HG03521 (cell line): Measurements from ENCODE around the gene AGBL4.
"Not testable (repeated sequence)": the region's sequence is repeated elsewhere in the genome, so short reads cannot be mapped to it uniquely, and the experiment has no call there.

ENCODE experiments used
- ATAC-seq: cut with Tn5 transposase; IDR thresholded peaks from one replicate; pipeline ENCODE4 v1.9.1; 2021; ENCODE audit warnings: mild to moderate bottlenecking, moderate library complexity; ENCODE audit not compliant: unreplicated experiment

AGBL4 gene

DNA sequence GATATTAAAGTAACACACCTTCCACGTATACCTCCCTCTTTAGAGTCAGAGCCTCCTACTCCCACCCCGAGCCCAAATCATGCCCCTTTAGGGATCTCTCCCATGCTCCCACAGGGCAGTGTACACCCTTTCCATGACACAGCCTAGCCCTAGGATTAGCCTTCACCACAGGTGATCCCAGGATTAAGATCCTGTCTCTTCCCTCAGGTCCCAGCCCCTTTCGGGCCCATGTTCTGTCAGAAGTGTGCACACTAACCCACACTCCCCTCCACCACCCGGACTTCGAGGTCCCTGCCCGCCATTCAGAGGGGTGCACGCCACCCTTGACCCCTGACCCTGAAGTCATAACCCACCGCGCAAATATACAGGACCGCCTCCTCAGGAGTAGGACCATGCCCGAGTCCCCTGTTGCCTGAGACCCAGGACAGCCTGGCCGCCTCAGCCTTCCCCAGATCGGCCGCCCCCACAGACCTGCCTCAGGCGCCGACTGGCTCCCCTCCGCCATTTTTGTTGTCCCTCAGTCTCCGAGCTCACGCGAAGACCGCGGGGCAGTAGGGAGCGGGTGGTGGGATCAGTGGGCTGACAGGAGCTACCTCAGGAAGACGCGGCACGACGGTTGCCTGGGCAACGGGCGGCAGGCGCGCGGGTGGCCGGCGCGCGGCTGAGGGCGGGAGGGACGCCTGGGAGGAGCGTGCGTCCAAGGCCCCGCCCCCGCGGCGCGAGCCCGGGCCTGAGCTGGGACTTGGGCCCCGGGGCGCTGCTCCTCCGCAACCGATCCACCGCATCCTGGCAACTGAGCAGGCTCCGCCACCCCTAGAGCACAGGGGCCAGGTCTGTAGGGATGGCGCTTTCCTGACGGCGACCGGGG, at the start of gene AGBL4:
TSS of gene AGBL4 (minus strand) at position 663 of the 868 bp plus-strand sequence.
- peak; percentile 63 for ATAC-seq

DNA sequence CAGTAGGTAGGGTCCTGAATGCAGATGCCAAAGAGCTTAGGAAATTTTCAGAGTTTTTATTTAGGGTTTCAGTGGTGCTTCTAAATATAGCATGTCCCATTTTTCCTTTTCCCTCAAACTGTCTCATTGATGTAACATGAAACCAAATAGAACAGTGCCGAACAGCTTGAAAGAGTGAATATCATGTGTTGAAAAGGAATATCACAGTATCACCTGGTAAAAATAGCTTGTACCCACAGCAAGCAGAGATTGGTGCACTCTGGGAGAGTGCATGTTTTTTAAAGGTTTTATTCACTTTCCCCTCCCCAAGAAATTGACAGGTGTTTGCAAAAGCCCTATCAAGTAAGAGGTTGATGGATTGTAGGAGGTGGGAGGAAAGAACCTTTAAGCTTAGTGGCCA, 43.1 kb upstream of the AGBL4 start:
- ATAC-seq = no peak

DNA sequence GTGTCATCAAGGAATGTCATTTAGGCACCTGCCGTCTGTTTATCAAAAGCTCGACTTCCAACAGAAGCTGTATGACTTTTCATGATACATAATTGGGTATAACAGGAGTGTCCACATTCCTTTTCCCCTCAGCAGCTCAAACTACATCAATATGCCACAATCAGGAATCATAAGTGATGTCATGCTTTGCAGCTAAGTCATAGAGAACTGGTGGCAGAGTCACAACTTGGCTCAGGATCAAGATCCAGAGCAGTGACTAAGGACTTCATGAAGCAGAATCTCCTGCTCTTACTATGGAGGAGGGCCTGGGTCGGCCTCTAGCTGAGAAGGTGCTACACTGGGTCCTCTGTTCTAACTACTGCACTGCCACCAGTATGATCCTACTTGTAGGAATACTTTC, 36.5 kb upstream of the AGBL4 start:
- ATAC-seq = no peak

DNA sequence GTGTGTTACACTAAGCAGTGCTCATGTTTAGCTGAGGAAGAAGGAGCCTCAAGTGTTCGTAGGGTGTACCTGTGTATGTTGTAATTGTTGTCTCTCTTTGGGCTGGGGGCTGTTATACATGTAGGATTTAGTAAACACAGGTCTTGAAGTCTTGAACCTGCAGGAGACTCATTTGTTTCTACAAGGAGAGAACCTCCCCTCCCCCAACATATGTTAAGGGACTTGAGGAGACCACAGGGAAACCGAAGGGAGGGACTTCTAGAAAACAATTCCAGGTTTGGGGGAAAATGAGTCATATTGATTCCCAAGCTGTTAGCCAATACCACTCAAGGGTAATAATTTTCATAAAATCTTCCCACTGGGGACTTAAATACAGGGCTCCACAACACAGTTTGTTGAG, 25.0 kb upstream of the AGBL4 start:
- ATAC-seq = no peak

DNA sequence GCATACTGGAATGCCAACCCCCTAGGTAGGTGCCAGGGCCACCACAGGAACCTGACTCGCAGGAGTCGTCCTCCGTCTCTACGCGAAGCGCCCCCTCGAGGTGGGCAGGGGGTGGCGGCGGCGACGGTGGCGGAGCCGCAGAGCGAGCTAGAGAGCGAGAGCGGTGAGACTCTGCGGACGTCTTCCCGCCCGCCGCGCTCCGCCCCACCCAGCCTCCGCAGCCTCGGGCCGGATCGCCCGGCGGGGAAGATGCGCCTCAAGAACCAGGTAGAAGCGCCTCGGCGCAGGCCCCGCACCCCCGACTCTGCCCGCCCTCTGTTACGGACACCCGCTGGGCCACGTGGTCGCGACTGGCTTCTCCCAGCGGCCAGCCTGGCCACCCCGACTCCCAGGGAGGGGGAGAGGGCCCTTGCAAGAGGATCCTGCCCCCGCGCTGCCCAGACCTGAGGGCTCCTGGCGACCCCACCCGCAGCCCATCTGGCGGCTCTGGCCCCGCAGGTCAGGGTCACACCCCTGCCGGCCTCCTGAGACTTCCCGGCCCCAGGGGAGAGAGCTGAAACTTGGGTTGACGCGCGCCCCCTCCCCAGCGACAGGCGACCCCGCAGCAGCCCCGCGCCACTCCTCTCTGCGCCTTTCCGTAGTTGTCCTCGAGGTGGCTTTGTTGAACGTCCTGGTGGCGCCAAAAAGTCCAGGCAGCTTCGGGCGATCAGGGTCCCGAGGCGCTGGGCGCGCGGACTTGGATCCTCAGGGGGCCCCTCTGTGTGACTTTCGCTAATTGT, 24.4 kb upstream of the AGBL4 start:
- ATAC-seq = no peak

DNA sequence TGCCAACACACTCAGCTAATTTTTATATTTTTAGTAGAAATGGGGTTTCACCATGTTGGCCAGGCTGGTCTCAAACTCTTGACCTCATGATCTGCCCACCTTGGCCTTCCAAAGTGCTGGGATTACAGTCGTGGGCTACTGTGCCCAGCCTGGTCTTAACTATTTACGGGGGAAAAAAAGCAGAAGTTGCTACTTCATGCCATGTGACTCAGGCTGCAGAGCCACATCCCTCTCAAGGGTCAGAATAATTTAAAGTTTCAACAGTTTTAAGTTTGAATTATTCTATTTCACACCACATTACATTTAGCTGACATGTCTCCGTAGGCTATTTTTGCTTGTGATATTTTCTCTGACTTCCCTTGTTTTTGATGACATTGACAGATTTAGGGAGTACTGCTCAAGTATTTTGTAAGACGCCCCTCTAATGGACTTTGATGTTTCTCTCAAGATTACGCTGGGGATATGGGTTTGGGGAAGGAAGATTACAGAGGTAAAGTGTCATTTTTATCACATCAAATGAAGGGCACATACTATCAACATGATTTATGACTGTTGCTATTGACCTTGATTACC, 14.6 kb upstream of the AGBL4 start:
- ATAC-seq = no peak

DNA sequence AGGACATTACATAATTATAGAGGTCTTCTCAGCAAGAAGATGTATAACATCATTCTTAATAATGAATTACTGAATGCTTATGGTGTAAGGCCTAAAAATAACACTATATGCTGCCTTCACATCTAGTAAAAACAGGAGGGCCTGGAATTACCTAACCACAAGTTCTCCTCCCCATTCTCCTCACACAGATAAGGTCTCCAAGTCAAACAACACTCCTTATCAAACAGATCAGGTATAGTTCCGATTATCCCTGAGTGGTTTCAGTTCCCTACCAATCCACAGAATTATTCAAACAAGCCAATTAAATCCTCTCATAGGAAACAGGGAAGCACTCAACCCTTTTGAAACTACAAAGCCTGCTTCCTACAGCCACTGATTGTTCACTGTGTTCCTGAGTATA, 4.0 kb upstream of the AGBL4 start:
- no peak for ATAC-seq

DNA sequence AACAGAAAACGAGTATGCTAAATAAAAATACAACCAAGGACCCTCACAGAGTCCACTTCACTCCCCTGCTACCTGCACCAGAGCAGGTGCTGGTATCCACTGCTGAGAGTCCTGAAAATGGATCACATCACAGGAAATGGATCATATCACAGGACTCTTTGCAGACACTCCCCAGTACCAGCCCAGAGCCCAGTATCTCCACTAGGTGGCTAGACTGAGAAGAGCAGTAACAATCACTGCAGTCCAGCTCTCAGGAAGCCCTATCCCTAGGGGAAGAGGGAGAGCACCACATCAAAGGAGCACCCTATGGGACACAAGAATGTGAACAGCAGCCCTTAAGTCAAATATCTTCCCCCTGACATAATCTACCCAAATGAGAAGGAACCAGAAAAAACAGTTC, 28.0 kb downstream of the AGBL4 start:
- no peak for ATAC-seq

DNA sequence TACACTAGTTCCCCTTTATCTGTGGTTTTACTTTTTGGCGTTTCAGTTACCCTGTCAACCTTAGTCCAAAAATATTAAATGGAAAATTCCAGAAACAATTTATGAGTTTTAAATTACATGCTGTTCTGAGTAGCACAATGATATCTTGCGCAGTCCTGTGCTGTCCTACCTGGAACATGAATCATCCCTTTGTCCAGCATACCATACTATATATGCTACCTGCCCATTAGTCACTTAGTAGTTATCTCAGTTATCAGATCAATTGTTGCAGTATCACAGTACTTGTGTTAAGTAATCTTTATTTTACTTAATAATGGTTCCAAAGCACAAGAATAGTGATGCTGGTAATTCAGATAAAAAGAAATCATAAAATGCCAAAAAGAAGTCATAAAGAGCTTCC, 52.7 kb downstream of the AGBL4 start:
- no peak for ATAC-seq

DNA sequence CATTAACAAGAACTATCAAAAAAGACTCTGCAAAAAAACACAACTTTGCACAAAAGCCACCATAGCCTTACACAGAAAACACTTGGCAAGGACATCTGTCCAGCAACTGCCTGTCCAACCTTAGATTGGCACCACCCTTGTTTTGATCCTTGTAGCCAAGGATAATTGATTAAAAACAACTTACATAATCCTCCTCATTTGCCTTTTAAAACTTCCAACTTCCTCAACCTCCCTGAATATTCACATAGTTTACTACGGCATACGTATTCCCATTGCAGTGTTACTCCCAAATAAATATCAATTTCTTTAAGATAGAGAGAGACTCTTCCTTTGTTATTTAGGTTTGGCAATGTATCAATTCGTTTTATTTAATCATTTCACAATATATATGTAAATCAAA, 72.4 kb downstream of the AGBL4 start:
- no peak for ATAC-seq

DNA sequence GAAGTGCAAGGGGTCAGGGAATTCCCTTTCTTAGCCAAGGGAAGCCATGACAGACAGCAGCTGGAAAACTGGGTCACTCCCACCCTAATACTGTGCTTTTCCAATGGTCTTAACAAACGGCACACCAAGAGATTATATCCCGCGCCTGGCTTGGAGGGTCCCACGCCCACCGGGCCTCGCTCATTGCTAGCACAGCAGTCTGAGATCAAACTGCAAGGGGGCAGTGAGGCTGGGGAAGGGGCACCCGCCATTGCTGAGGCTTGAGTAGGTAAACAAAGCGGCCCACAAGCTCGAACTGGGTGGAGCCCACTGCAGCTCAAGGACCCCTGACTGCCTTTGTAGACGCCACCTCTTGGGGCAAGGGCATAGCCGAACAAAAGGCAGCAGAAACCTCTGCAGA, 108.5 kb downstream of the AGBL4 start:
- not testable (repeated sequence) for ATAC-seq

DNA sequence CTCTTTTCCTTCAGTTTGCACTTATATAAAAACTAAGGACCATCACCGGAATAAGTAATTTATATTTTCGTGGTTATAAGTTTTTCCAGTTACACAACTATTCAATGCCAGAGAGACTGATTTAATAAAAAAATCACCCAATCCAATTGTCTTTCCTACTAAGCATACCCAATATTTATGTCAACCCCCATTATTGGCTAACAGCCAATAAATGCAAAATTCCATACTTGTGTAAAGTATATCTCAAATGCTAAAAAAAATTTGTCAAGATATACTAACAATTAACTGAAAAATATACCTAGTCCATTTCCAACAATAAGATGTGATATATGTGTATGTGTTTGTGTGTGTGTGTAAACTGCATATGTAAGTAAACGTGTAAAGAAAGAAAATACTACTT, 117.4 kb downstream of the AGBL4 start:
- ATAC-seq = no peak

DNA sequence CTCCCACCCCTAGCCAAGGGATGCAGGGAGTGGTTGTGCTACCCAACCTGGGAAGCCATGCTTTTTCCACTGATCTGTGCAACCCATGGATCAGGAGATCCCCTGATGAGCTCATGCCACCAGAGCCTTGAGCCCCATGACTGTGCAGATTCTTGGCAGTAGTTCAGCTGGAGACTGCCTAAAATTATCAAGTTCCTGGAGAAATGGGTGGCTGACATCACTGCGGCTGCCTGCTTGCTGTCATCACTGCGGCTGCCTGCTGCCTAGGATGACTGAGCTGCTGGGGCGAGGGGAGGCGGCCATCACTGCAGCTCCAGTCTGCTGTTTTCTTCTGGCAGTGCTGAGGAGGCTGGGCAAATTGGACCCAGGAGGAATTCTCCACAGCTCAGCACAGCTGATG, 159.2 kb downstream of the AGBL4 start:
- ATAC-seq = no peak

DNA sequence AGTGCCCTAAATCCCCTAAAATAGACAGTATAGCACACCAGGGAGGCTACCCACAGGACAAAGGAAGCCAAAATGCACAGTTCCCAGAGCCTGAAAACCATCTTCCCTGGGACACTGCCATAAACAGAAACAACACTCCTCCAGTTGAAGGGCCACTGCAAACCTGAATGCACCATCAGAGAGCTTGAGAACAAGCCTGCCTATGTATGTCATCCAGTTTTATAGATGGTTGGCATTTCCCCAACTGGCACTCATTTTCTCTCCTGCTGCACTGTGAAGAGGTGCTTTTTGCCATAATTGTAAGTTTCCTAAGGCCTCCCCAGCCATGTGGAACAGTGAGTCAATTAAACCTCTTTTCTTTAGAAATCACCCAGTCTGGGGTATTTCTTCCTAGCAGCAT, 169.0 kb downstream of the AGBL4 start:
- no peak for ATAC-seq

DNA sequence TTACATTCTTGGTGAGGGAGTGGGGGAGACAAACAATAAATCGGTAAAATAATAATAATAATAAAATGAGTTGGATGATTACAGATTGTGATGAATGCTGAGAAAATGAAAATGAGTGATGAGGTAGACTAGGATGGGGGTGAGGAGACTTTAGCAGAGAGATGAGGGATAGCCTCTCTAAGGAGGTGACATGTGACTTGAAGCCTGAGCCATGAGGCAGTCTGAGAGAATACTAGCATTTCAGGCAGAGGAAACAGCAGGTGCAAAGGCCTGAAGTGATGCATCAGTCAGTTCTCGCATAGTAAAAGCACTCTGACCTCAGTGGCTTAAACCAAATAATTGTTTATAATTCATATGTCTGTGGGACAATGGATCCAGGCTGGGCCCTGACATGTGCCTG, 181.2 kb downstream of the AGBL4 start:
- ATAC-seq = no peak

DNA sequence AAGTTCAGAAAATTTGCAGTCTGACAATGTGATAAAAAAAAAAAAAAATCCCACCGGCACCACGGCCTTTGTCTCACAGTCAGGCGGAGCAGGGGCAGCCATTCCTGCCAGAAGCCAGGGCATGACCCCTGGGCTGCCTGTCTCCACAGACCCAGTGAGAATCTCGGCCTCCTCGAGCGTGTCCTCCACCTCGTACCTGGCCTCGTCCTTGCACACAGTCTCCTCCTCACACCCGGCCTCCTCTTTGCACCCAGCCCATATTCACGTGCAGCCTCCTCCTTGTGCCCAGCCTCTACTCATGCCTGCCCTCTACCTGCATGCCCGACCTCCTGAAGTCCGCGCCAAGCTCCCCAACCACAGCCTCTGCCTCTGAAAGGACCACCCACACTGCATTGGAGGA, 182.0 kb downstream of the AGBL4 start:
- ATAC-seq = no peak

DNA sequence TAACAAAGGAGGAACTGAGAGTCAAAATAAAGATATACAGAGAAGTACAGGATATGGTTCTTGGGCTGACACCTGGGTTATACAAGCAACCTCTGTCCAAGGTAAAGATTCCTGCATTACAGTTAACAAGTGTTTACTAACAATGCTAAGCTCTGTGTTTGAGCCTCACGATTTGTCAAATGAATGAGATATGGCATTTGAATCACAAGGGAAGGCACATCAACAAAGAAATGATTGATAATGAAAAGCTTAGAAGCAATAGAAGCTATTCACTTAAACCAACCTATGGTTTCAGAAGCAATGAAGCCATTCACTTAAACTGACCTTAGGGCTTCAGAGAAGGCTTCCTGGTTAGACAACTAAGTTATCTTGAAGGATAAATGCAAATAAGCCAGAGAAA, 199.5 kb downstream of the AGBL4 start:
- no peak for ATAC-seq

DNA sequence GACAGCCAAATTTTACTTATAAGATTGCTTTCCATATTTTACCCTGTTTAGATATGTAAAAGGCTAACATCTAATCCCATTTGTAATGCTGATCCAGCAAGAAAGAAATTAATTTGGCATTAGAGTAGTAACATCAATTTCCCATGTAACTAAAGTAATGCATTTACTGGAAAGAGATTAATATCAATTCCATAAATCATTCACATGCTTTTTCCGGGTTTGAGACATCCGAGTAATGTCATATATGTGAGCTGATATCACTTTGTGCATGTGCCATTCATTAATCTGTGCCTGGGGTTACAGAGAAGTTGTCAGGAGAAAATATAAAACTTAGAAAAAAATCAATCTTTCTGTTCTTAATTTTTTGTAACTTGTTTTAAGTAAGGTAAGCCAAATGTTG, 206.1 kb downstream of the AGBL4 start:
- ATAC-seq = no peak

DNA sequence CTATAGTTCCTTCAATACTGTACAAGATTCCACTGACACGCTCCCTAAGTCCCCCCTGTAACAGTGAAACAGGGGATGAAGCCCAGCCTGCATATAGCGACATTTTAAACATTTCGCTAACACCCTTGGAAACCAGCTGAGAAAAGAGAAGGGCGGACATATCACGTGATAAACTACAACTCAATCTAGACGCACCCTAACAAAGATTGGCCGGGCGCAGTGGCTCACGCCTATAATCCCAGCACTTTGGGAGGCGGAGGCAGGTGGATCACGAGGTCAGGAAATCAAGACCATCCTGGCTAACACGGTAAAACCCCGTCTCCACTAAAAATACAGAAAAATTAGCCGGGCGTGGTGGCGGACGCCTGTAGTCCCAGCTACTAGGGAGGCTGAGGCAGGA, 236.7 kb downstream of the AGBL4 start:
- not testable (repeated sequence) for ATAC-seq

DNA sequence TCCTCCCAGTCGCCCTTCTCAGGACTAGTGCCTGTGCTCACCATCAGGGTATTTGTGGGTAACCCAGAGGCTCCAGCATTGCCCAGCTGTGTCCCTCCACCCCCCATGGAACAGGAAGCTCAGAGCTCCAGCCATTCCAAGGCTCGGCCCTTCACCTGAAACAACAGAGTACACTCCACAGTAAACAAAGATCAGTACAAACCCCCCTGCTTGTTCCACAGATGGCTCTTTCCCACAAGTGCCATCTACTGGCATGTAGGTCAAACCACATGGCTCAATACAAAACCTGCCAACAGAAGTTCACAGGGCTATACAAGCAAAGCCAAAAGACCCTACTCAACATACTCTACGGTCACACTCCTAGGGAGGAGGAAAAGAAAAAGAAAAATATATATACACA, 258.7 kb downstream of the AGBL4 start:
- ATAC-seq = no peak

DNA sequence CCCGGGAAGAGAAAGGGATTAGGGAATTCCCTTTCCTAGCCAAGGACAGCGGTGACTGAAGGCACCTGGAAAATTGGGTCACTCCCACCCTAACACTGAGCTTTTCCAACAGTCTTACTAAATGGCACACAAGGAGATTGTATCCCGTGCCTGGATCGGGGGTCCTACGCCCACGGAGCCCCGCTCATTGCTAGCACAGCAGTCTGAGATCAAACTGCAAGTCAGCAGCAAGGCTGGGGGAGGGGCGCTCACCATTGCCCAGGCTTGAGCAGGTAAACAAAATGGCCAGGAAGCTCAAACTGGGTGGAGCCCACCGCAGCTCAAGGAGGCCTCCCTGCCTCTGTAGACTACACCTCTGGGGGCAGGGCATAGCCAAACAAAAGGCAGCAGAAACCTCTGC, 285.6 kb downstream of the AGBL4 start:
- not testable (repeated sequence) for ATAC-seq

DNA sequence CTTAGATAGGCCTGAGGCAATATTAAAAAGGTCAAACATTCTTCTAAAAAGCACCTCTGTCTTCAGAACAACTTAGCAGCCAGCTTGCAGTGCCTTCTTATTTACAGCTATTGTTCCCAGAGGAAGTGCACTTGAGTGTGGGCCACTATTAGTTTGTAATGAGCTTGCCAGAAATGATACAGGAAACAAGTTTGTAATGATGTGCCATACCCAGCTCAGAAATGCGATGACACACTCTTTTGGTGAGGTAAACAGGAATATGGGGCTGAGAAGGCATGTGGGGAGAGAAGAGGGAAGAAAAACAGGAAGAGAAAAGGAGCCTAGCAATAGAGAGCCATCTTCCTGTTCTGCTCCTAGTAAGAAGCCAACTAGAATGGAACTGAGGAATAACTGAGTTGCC, 295.4 kb downstream of the AGBL4 start:
- no peak for ATAC-seq
